GM21423 (cell line): Measurements from ENCODE around the gene MOV10.
"Not testable (repeated sequence)": the region's sequence is repeated elsewhere in the genome, so short reads cannot be mapped to it uniquely, and the experiment has no call there.

ENCODE experiments used
- ATAC-seq: cut with Tn5 transposase; IDR thresholded peaks from one replicate; pipeline ENCODE4 v1.9.1; 2021; ENCODE audit warnings: mild to moderate bottlenecking, moderate library complexity; ENCODE audit not compliant: unreplicated experiment

The MOV10 gene

GRCh38 chr1:112712191-112712590, 37.7 kb downstream of the MOV10 start:
- no peak for ATAC-seq

- no peak for ATAC-seq
Observed at GRCh38 chr1:112712701-112713128, 38.3 kb downstream of the MOV10 start.

DNA sequence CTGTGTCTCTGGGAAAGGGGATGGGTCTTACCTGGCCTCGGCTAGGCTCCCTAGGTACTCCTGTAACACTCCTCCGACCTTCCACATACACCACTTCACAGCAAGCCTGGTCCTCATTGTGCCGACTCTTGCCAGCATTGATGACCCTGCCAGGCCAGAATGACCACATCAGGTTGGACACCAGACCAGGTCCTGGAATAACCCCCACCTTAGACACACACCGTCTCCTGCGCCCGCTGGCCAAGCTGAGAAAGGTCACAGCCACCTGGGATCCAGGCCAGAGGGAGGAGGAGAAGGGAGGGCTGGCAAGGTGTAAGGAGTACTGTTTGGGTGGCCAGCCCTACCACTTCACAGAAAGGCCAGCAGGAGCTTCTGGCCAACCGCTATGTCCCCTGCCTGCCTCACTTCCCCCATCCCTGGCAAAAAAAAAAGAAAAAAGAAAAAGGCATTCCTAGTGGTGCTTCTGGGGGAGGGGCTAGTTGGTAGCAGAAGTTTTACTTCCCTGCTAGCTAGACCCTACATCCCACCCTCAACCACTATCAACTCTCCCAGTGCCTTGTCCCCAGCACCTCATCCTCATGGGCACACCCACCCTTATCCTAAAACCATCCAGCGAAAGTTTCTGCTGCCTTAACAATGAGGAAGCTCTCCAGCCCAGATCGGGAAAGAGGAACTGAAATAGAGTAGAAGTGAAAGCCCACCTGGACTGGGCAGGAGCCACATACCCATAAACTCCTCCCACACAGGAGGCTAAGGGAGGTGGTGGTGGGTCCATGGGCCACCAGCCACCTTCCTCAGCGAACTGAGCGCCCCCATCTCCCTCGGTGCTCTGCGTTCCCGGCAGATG, 39.2 kb downstream of the MOV10 start:
- ATAC-seq: peak; percentile 24

DNA sequence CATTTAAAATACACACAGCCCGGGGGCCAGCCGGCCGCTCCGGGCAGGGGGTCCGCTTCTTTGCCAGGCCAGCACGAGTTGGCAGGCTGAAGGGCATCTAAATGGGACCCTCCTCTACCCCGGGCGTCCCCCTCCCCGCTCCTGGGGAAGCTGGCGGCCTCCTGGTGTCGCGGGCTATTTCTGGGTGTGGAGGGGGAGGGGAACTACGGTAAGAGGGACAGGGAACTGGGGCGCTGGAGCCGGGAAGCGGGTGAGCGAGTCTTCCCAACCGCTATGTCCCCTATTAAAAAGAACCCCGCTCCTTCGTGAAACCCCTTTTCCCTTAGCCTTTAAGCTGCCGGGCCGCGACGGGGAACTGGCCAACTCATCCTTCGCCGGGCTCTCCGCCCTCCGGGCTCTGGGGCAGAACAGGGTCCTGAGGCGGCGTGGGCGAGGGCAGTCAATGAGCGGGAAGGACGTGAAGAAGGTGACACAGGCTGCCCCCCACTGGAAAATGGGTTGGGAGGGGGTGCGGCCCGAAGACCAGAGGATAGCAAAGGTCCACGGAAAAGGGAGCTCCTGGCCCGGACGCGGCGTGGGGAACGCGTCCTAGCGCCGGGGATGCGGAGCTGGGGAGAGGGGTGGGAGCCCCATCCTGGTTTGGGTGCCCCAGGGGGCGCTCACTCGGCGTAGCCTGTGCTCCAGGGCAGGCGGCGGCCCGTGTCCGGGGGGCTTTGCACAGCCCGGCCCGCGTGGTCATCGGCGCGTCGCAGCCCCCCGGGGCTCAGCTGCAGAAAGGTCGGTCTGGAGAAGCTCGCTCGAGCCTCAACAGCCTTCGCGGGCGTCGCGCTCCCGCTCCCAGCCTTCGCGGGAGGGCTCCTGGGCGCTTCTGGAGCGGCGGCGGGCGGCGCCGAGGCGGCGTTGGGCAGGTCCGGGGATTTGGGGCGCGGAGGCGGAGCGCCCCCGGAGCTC, 40.1 kb downstream of the MOV10 start:
- no peak for ATAC-seq

GRCh38 chr1:112715264-112716053, 41.0 kb downstream of the MOV10 start, which contains the start of gene PPM1J:
Gene PPM1J, minus strand, starts transcription at chr1:112715332. Its CDS starts 31 bp downstream, at chr1:112715301.
- peak; percentile 77 for ATAC-seq

DNA sequence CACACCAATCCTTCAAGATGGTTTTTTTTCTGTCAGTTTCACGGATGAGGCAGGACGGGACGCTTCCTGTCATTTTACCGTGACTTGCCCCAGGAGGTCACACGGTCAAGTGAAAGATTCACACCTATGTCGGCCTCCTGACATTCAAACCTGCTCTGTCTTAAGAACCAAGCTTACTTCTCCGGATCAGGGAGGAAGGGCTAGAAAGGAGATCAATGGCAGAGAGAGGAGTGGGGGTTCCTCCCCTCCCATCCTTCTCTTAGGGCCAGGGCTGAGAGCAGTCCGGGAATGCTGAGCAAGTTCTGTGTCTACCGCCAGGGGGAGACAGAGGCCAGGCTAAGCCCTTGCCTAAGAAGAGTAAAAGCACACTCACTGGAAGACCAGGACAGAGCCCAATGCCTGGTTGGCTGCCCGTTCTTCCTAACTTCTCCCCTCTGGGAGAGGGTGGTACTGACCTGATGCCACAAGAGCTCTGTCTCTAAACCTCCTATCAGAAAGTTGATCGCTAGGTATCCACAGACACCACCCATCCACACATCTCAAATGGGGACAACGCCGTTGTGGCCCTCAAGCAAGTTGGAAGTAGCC, 41.8 kb downstream of the MOV10 start:
- ATAC-seq: peak; percentile 23

DNA sequence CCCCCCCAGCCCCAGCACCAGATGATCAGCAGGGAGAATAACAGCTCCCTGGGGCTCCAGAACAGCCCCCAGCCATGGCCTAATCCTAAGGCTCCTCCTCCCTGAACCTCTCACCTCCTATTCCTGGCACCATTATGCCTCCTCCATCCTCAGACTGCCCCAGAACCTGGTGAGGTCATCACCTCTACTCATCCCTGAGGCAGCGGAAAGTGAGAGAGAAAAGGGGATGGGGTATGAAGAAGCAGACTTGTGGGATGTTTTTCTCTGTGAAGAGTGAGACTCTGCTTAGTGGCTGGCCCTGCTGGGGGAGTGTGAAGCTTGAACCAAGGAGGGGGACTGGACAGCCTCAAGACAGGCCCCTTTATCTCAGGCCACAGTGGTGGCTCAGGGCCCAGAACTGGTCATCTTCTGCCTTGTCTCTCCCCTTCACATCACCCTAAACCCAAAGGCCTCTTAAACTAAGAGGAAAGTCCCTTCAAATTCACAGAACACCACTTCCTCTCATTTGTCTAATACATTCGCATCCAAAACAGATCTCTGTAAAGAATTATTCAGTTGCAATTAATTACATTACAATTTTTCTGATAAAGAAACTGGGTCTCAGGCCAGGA, 42.9 kb downstream of the MOV10 start:
- ATAC-seq: no peak

DNA sequence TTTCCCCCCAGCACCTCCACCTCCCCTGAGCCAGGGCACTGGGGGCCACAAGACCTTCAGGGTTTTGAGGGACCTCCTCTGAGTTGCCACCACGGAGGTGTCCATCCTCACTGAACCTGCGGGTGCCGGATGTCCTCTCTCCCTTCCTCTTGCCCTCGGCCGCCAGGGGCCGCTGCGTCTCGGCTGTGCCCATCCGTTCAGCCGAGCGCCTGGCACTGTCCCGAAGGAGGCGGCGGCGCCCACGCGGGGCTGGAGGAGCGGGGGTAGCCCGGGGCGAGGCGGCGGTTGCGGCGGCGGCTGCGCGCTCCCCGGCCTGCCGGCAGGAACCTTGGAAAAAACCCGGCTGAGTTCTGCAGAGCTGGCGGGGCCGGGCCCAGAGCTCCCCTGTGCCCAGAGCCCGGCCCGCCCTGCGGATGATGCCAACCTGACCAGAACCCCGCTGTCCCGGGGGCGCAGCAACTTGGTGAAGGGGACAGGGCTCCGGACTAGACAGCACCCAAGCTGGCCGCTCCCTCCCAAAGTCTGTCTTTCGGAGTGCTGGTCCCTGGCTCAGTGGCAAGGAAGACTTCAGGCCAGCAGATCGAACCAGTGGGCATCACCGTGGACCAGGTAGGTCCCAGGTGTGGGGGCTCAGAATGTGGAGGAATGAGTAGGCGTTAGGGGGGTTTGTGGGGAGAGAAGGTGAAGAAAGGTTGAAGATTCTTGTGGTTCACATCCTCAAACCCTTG, 44.4 kb downstream of the MOV10 start:
- ATAC-seq: no peak

DNA sequence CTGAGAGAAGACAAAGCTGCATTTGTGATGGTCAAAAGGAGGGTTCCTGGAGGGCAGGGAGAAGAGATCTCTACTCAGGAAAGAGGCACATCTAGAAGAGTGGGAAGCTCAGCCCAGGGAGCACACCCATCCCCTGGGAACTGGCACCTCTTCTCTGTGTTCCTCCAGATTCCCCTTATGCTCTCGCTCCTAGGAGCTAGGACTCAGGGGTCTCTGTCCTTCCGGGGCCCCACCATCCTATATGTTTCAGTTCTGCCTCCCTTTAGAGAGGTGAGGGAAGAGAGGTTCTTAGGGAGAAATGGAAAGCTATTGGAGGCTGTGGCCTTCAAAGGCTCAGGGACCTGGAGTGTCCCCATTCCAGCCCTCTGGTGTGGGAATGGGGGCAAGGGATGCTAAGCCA, 45.2 kb downstream of the MOV10 start:
- ATAC-seq: no peak

DNA sequence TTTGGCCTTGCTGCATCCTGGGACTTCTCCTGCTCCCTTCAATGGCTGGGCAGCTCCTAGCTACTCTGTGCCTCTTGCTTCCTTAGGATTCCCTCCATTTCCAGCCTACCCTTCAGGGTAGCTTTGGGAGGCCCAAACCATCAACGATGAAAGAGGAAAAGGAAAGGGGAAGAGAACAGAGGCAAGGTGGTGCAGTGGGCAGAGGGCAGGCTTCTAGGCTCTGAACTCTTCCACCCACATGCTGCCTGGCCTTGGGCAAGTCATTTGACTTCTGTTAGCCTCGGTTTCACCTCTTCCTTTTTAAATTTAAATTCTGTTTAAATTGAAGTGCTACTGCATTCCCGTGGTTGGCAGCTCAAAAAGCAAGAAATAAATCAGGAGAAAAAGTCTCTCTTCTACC, 46.3 kb downstream of the MOV10 start:
- no peak for ATAC-seq

DNA sequence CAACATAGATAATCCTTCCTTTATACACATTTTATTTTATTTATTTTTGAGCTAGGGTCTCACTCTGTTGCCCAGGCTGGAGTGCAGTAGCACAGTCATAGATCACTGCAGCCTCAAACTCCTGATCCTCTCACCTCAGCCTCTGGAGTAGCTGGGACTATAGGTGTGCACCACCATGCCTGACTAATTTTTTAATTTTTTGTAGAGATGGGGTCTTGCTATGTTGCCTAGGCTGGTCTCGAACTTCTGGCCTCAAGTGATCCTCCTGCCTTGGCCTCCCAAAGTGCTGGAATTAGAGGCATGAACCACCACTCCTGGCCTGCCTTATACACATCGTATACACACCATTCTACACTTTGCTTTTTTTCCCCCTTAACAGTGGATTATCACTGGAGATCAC, 46.8 kb downstream of the MOV10 start:
- ATAC-seq: not testable (repeated sequence)

DNA sequence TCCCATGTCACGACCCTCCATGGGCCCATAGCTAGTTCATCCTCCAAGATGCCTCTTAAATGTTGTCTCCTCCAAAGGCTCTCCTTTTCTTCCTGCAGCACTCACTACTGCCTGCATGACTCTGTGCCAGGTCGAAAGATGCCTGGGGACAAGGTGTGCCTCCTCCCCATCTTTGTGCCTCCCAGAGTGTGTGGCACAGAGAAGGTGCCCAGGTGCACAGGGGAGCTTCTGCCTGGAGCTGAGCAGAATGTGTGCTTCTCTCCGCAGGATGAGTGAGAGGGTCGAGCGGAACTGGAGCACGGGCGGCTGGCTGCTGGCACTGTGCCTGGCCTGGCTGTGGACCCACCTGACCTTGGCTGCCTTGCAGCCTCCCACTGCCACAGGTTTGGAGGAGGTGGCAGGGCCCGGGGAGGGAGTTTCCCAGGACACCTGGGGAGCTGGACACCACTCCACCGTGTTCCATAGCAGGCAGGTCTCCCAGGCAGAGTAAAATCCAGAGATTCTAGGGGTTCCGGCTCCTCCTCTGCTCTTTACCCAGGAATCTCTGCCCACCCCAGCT, 47.6 kb downstream of the MOV10 start:
- ATAC-seq: no peak

GRCh38 chr1:112722601-112723510, 48.4 kb downstream of the MOV10 start:
- no peak for ATAC-seq

DNA sequence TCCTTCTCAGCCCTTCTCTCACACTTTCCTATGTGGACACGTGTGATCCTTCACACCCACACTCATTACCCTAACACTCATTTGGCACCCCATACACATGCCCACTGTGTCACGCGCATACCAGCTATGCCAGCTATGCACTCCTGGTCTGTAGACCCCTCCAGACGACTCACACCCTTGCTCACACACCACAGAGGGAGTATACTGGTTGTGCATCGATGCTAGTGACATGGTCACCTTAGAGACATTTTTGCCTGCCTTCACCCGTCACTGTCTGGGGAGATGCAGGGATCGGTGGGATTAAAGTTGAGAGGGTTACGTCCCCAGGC, 49.0 kb downstream of the MOV10 start:
- no peak for ATAC-seq

DNA sequence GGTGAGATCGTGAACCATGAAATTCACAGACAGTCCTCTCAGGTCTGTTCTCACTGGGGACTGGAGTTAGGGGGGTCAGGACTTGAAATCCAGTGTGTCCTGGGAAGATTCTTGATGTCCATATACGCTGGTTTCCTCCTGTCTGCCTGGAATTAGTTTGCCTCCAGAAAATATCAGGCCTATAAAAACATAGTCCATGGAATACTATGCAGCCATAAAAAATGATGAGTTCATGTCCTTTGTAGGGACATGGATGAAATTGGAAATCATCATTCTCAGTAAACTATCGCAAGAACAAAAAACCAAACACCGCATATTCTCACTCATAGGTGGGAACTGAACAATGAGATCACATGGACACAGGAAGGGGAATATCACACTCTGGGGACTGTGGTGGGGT, 49.8 kb downstream of the MOV10 start:
- not testable (repeated sequence) for ATAC-seq

GRCh38 chr1:112727716-112728115, 53.3 kb downstream of the MOV10 start:
- ATAC-seq: no peak

GRCh38 chr1:112728306-112728971, 54.0 kb downstream of the MOV10 start:
- ATAC-seq: not testable (repeated sequence)

GRCh38 chr1:112729011-112729410, 54.6 kb downstream of the MOV10 start:
- ATAC-seq: not testable (repeated sequence)
